Measurements from ENCODE around the gene SRBD1.

The SRBD1 gene

GRCh38 chr2:45439788-45440773, 171.0 kb downstream of the SRBD1 start:
- H3K27ac Mint-ChIP-seq = peak overlapping the region; percentile 60
- H3K36me3 Mint-ChIP-seq (ENCODE audit: low read depth) = peaks cover 39% of the 10 kb centered on the region
- no peaks in the 10 kb centered on the region for H3K4me1 Mint-ChIP-seq
- no peak for DNase-seq
- H3K4me3 Mint-ChIP-seq = no peak overlapping the region
- no peak for TF ChIP-seq CTCF (IDR thresholded peaks at IDR 0.05)
- peaks cover 3% of the 10 kb centered on the region for H3K27me3 Mint-ChIP-seq (ENCODE audit: low read depth, poor library complexity)
- peaks cover 29% of the 10 kb centered on the region for H3K9me3 Mint-ChIP-seq

GRCh38 chr2:45438872-45439665, 172.0 kb downstream of the SRBD1 start:
- H3K4me1 Mint-ChIP-seq = no peaks in the 10 kb centered on the region
- DNase-seq = no peak
- no peak overlapping the region for H3K27ac Mint-ChIP-seq
- H3K4me3 Mint-ChIP-seq = no peak overlapping the region
- H3K9me3 Mint-ChIP-seq = peaks cover 29% of the 10 kb centered on the region
- peaks cover 3% of the 10 kb centered on the region for H3K27me3 Mint-ChIP-seq (ENCODE audit: low read depth, poor library complexity)
- H3K36me3 Mint-ChIP-seq (ENCODE audit: low read depth) = peaks cover 42% of the 10 kb centered on the region
- TF ChIP-seq CTCF (IDR thresholded peaks at IDR 0.05) = no peak

GRCh38 chr2:45436456-45436855, 174.6 kb downstream of the SRBD1 start:
- H3K27ac Mint-ChIP-seq = no peak overlapping the region
- H3K36me3 Mint-ChIP-seq (ENCODE audit: low read depth) = peaks cover 36% of the 10 kb centered on the region
- peaks cover 12% of the 10 kb centered on the region for H3K4me1 Mint-ChIP-seq
- no peak for DNase-seq
- H3K9me3 Mint-ChIP-seq = peaks cover 35% of the 10 kb centered on the region
- TF ChIP-seq CTCF (IDR thresholded peaks at IDR 0.05) = no peak
- no peak overlapping the region for H3K4me3 Mint-ChIP-seq
- H3K27me3 Mint-ChIP-seq (ENCODE audit: low read depth, poor library complexity) = no peaks in the 10 kb centered on the region

GRCh38 chr2:45435316-45435715, 175.8 kb downstream of the SRBD1 start:
- H3K4me1 Mint-ChIP-seq = peaks cover 12% of the 10 kb centered on the region

GRCh38 chr2:45433363-45433762, 177.7 kb downstream of the SRBD1 start:
- DNase-seq = no peak
- Mint-ChIP-seq H3K27me3 (ENCODE audit: low read depth, poor library complexity) (peaks cover 3% of the 10 kb centered on the region), H3K4me1 (peaks cover 12% of the 10 kb centered on the region), H3K9me3 (peaks cover 66% of the 10 kb centered on the region), H3K4me3 (no peak overlapping the region), H3K27ac (no peak overlapping the region), H3K36me3 (ENCODE audit: low read depth) (peaks cover 67% of the 10 kb centered on the region)
- no peak for TF ChIP-seq CTCF (IDR thresholded peaks at IDR 0.05)

More at GRCh38 chr2:45435316-45435715, 175.8 kb downstream of the SRBD1 start:
- no peak for TF ChIP-seq CTCF (IDR thresholded peaks at IDR 0.05)
- DNase-seq = no peak
- Mint-ChIP-seq H3K9me3 (peaks cover 46% of the 10 kb centered on the region), H3K27me3 (ENCODE audit: low read depth, poor library complexity) (no peaks in the 10 kb centered on the region), H3K4me3 (no peak overlapping the region), H3K27ac (no peak overlapping the region), H3K36me3 (ENCODE audit: low read depth) (peaks cover 48% of the 10 kb centered on the region)
